Stimulated activated naive CD8-positive, alpha-beta T cell treated with anti-CD3 and anti-CD28 coated beads, Interleukin-15, amount 100 ng/mL, for 72 hours (primary cell): ENCODE measurements around the gene GP1BB.
A peak's percentile ranks its signal among the peaks of the same experiment; 100 is the strongest.
"Not testable (repeated sequence)": the region's sequence is repeated elsewhere in the genome, so short reads cannot be mapped to it uniquely, and the experiment has no call there.

Experiments used
- ATAC-seq: fragments of 150-1000 bp; cut with Tn5 transposase; 2 replicates; pipeline ENCODE4 v1.10.0; 2021; ENCODE audit warnings: mild to moderate bottlenecking, moderate library complexity
- DNase-seq, 2 donors: peaks; one replicate each; pipeline ENCODE4 v3.0.0; 2021 to 2022
- H3K27ac Mint-ChIP-seq, 2 donors: one replicate each; pipeline ENCODE4 v1.8.0; 2022; ENCODE audit warnings: mild to moderate bottlenecking in 2 of 2, mixed read lengths in 2 of 2, moderate library complexity in 2 of 2
- H3K27me3 Mint-ChIP-seq: one replicate; pipeline ENCODE4 v1.8.0; 2022; ENCODE audit warnings: mixed read lengths
- H3K4me1 Mint-ChIP-seq: one replicate; pipeline ENCODE4 v1.8.0; 2022; ENCODE audit warnings: mild to moderate bottlenecking, mixed read lengths
- H3K4me3 Mint-ChIP-seq, 2 donors: one replicate each; pipeline ENCODE4 v1.8.0; 2022; ENCODE audit warnings: mild to moderate bottlenecking in 2 of 2, mixed read lengths in 2 of 2, moderate library complexity in 1 of 2
- H3K9me3 Mint-ChIP-seq, 2 donors: one replicate each; pipeline ENCODE4 v1.8.0; 2022; ENCODE audit warnings: mixed read lengths in 2 of 2

The GP1BB gene

GRCh38 chr22:19723232-19723982 lies at the start of gene GP1BB:
TSS of gene GP1BB (plus strand) at chr22:19723539. CDS start at chr22:19723570, 31 bp downstream.
- DNase-seq (peak; percentile 50 to 57), ATAC-seq (peak; percentile 73)
- Mint-ChIP-seq H3K9me3 (no peaks in the 10 kb centered on the region), H3K27me3 (peaks cover 62% of the 10 kb centered on the region), H3K4me1 (peaks cover 48% of the 10 kb centered on the region), H3K27ac (peak within 1 kb of the TSS in 1 of 2 donors; percentile 34), H3K4me3 (peak within 1 kb of the TSS; percentile 68 to 83)

GRCh38 chr22:19673660-19674059 lies 49.7 kb upstream of the GP1BB start:
- ATAC-seq (no peak), DNase-seq (no peak)
- peaks cover 19% of the 10 kb centered on the region for H3K27me3 Mint-ChIP-seq
- H3K27ac Mint-ChIP-seq = no peak overlapping the region
- no peaks in the 10 kb centered on the region for H3K4me1 Mint-ChIP-seq
- no peaks in the 10 kb centered on the region for H3K9me3 Mint-ChIP-seq
- no peak overlapping the region for H3K4me3 Mint-ChIP-seq

DNA sequence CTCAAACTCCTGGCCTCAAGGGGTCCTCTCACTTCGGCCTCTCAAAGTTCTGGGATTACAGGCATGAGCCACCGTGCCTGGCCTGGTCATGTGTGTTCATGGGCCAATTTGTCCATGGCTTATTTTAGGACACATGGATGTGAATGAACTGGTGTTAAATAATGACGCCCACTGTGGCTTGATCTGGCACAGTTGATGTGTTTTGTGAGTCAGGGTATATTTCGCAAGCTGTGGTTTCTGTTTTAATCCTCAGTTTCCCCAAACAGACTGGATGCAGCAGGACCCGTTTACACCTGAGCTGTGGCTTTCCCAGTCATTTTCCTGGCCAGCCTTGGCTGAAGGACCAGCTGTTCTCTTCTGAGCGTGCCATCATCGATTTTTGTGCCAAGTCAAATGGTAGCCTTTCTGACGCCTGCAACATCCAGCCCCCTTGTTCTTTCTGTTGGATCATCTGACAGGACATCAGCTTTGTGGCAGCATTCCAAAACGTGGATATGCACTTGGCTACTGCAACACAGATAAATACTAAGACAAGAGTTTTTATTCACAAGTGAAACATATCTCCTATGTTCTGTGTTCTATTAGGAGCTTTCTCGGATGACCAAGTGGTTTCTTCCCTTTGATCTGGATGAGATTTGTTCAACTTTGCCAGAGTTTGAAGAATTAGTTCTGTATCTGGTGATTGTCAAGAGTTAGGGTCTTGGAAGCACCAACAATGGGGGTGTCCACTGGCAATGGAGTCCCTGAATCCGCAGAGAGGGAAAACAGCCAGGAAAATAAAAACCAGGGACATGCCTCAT lies 49.0 kb upstream of the GP1BB start:
- ATAC-seq = no peak
- Mint-ChIP-seq H3K4me3 (no peak overlapping the region), H3K27me3 (peaks cover 24% of the 10 kb centered on the region), H3K9me3 (no peaks in the 10 kb centered on the region), H3K4me1 (no peaks in the 10 kb centered on the region), H3K27ac (no peak overlapping the region)
- DNase-seq = no peak

DNA sequence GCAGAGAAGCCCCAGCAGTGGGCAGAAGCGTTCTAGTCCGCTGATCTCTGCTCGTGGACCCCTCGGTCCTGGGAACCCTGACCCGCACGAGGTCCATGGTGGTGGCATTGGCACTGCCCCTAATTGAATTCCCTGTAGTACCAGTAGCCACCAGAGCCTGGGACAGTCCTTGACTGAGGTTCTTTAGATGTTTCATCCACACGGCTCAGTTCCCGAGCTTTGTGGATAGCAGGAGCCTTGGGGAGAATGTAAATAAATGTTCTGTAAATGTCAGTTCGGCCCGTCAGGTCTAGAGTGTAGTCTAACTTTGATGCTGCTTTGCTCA lies 48.4 kb upstream of the GP1BB start:
- no peaks in the 10 kb centered on the region for H3K4me1 Mint-ChIP-seq
- no peak overlapping the region for H3K4me3 Mint-ChIP-seq
- no peak for ATAC-seq
- no peaks in the 10 kb centered on the region for H3K9me3 Mint-ChIP-seq
- DNase-seq = no peak
- peaks cover 28% of the 10 kb centered on the region for H3K27me3 Mint-ChIP-seq
- no peak overlapping the region for H3K27ac Mint-ChIP-seq

- no peaks in the 10 kb centered on the region for H3K4me1 Mint-ChIP-seq
- H3K9me3 Mint-ChIP-seq = no peaks in the 10 kb centered on the region
- ATAC-seq (no peak), DNase-seq (no peak)
- H3K4me3 Mint-ChIP-seq = no peak overlapping the region
- peaks cover 33% of the 10 kb centered on the region for H3K27me3 Mint-ChIP-seq
- H3K27ac Mint-ChIP-seq = no peak overlapping the region
Measured at GRCh38 chr22:19675428-19675827, 47.9 kb upstream of the GP1BB start.

GRCh38 chr22:19676437-19676836 lies 46.9 kb upstream of the GP1BB start:
- not testable (repeated sequence) for H3K4me1 Mint-ChIP-seq, ATAC-seq, DNase-seq, H3K9me3 Mint-ChIP-seq, H3K4me3 Mint-ChIP-seq
- peaks cover 41% of the 10 kb centered on the region for H3K27me3 Mint-ChIP-seq
- H3K27ac Mint-ChIP-seq = peak overlapping the region in 1 of 2 donors; percentile 48

GRCh38 chr22:19678949-19679521 lies 44.3 kb upstream of the GP1BB start:
- H3K4me1 Mint-ChIP-seq = peaks cover 6% of the 10 kb centered on the region
- H3K27ac Mint-ChIP-seq = no peak overlapping the region
- DNase-seq (no peak), ATAC-seq (no peak)
- peaks cover 56% of the 10 kb centered on the region for H3K27me3 Mint-ChIP-seq
- H3K9me3 Mint-ChIP-seq = peaks cover 0 to 7% of the 10 kb centered on the region in 2 donors
- no peak overlapping the region for H3K4me3 Mint-ChIP-seq

DNA sequence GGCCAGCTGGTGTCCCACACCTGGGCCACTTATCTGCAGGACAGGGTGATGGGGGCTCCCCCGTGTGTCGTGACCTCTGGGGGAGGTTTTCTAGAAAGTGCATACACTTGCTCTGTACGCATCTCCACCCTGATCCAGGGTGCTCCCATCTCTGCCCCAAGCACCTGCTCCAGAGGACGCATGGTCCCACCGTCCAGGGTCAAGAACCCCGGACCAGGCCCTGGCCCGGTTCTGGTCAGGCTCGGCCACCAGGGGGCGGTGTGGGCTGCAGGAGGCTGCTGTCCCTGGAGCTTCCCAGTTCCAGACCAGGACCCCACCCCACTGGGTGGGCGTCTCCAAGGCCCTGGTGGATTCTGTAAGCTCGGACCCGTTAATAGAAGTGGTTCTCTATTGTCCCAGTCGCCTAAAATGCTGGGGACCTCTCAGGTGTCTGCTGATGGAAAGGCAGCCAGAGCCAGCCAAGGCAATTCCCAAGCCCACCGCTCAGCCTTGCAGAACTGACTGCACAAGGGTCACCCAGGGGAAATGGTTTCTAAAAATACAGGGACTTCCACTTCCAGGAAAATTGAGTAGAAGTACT lies 43.7 kb upstream of the GP1BB start:
- DNase-seq (peak; percentile 31 to 39), ATAC-seq (no peak)
- Mint-ChIP-seq H3K27ac (no peak overlapping the region), H3K4me1 (peaks cover 6% of the 10 kb centered on the region), H3K27me3 (peaks cover 56% of the 10 kb centered on the region), H3K9me3 (peaks cover 0 to 7% of the 10 kb centered on the region in 2 donors), H3K4me3 (no peak overlapping the region)

DNA sequence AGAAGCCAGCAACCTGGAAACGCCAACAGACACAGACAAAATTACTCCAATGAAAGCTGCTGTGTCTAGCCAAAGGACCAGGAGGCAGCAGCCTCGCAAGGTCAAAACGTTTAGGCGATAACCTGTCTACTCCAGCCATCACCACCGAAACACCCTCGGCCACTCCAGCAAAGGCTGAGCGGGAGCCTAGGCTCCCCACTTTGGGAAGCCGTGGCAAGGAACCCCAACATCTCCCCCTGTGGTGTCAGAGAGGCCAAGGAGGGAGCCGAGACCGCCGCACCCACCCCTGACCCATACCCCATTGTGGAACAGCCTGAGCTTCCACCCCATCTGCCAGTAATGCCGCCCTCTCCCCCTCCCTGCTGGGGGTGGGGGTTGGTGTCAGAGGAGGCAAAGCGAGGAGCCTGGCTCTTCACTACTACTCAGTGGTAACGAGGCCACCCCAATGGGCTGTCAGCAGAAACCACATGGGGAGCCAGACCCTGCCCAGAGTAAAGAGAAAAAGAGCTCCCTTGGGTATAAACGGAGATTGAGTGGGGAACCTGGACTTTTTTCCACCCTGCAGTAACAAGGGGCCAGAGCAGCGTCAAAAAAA lies 43.0 kb upstream of the GP1BB start:
- Mint-ChIP-seq H3K27me3 (peaks cover 53% of the 10 kb centered on the region), H3K9me3 (peaks cover 0 to 7% of the 10 kb centered on the region in 2 donors), H3K4me3 (no peak overlapping the region), H3K4me1 (peaks cover 6% of the 10 kb centered on the region), H3K27ac (peak overlapping the region in 1 of 2 donors; percentile 68)
- DNase-seq (no peak), ATAC-seq (no peak)

- H3K27ac Mint-ChIP-seq = peak overlapping the region in 1 of 2 donors; percentile 70
- ATAC-seq = peak; percentile 45
- H3K4me1 Mint-ChIP-seq = peaks cover 6% of the 10 kb centered on the region
- H3K27me3 Mint-ChIP-seq = peaks cover 53% of the 10 kb centered on the region
- no peak overlapping the region for H3K4me3 Mint-ChIP-seq
- peaks cover 0 to 7% of the 10 kb centered on the region in 2 donors for H3K9me3 Mint-ChIP-seq
- DNase-seq = no peak
Measured at GRCh38 chr22:19680911-19681862, 42.2 kb upstream of the GP1BB start.

DNA sequence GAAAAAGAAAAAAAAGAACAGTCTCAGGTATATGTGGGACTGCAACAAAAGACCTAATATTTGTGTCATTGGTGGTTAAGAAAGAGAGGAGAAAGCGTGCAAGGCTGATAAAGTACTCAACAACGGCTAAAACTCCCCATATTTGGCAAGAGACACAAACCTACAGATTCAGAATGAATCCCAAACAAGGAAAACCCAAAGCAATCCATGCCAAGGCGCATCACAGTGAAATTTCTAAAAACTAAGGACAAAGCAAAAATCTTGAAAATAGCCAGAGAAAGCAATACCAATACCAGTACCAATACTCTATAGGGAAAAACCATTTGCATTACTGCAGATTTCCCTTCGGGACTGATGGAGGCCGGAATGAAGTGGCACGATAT lies 41.5 kb upstream of the GP1BB start:
- Mint-ChIP-seq H3K9me3 (peaks cover 0 to 7% of the 10 kb centered on the region in 2 donors), H3K27me3 (peaks cover 53% of the 10 kb centered on the region), H3K4me3 (no peak overlapping the region), H3K27ac (peak overlapping the region in 1 of 2 donors; percentile 70), H3K4me1 (peaks cover 6% of the 10 kb centered on the region)
- no peak for ATAC-seq
- no peak for DNase-seq

DNA sequence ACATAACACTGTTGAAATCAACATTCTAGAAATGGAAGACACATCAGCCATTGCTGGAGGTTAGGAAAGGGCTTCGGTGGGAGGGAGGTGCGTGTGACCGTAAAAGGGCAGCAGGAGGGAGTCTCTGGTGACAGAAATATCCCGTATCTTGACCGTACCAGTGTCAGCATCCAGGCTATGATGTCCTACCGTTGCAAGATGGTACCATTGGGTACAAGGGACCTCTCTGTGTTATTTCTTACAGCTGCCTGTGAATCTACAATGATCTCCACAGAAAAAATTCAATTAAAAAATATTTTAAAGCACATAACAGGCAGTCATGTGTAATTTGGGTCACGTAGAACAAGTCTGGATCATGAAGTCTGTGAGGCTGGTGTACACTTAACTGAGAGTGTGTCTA lies 36.4 kb upstream of the GP1BB start:
- no peaks in the 10 kb centered on the region for H3K9me3 Mint-ChIP-seq
- ATAC-seq (no peak), DNase-seq (no peak)
- H3K27me3 Mint-ChIP-seq = peaks cover 31% of the 10 kb centered on the region
- no peaks in the 10 kb centered on the region for H3K4me1 Mint-ChIP-seq
- no peak overlapping the region for H3K4me3 Mint-ChIP-seq
- no peak overlapping the region for H3K27ac Mint-ChIP-seq

DNA sequence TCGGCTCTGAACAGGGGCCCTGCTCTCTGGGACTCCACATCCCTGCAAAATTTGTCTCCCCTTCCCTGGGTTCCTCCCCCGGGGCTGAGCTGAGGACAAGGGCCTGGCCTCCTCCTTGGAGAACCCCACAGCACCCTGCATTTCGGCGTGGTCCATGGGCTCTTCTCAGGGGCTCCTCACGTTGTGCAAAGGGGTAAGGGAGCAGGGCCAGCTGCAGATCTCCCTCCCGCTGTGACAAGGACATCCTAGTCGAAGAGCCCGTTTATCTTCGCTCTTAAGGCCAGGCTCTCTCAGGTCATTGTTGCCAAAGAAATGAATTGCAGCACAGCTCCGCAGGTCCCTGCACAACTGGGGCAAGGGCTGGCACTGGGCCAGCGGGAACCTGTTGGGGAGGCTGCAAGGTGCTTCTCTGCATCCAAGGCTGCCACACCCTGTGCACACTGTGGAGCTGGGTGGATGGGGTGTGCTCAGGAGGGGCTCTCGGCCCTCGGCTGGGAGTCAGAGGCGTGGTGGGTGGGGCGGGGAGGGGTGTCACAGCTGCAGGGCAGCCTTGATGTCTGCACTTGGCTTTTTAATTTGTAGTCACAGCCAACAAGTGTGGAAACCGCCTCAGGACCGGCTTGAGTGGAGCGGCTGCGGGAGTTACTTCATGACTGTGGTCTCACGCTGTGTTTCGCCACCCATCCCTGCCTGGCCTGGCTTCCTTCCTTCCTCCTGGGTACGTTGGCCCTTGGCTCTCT lies 35.6 kb upstream of the GP1BB start:
- Mint-ChIP-seq H3K9me3 (no peaks in the 10 kb centered on the region), H3K4me1 (no peaks in the 10 kb centered on the region), H3K27ac (no peak overlapping the region), H3K27me3 (peaks cover 23% of the 10 kb centered on the region), H3K4me3 (no peak overlapping the region)
- ATAC-seq = no peak
- DNase-seq = no peak
